Posterior vena cava (tissue), 2 donors: ENCODE results near the gene WDR18. TPM values are rescaled to one million over a fixed set of nuclear protein-coding genes. Genes with fewer than 3 reads are reported as not detected.

Experiments
- total RNA-seq, 2 donors: library from RNA; stranded (reverse); fragmentation: NEBNext Ultra II Directional; extraction: Animal tissue kit (Norgen Biotek cat#: 25700); gene quantifications; one replicate each; pipeline ENCODE4 v1.2.1, GENCODE V29; 2021
- donor health status: DM: yes; HTN: yes; CAD: no.
- donor health status: DM: yes; HTN: yes; CAD: no.

WDR18 gene
- total RNA-seq, 2 donors from 2014 or later, result 13.4 to 17.2 TPM

Other genes starting within 250 kb of the WDR18 start
- under 1 TPM in 1 of 2 donors, not detected in 1; 0.14 TPM for gene MISP, start 233.2 kb upstream of the WDR18 start, total RNA-seq
- 100 to 1,000 TPM; 151 to 168 TPM for gene PTBP1, start 186.9 kb upstream of the WDR18 start, total RNA-seq
- not detected for gene PLPPR3, start 162.4 kb upstream of the WDR18 start, total RNA-seq
- gene AZU1, start 156.5 kb upstream of the WDR18 start, total RNA-seq, result under 1 TPM in 1 of 2 donors, not detected in 1; 0.29 TPM
- gene PRTN3, start 143.3 kb upstream of the WDR18 start, total RNA-seq, result under 1 TPM in 1 of 2 donors, not detected in 1; 0.38 TPM
- gene ELANE, start 132.0 kb upstream of the WDR18 start, total RNA-seq, result 1 to 10 TPM in 1 of 2 donors, under 1 TPM in 1; 0.33 to 2.2 TPM
- 100 to 1,000 TPM; 122 to 297 TPM for gene CFD, start 124.7 kb upstream of the WDR18 start, total RNA-seq
- gene MED16, start 91.2 kb upstream of the WDR18 start, total RNA-seq, result 10 to 100 TPM; 29.4 to 33.6 TPM
- gene RNU6-9, start 90.9 kb upstream of the WDR18 start, total RNA-seq, result not detected
- gene R3HDM4, start 71.1 kb upstream of the WDR18 start, total RNA-seq, result 10 to 100 TPM; 36.2 to 41.5 TPM
- not detected for gene KISS1R, start 67.0 kb upstream of the WDR18 start, total RNA-seq
- gene ARID3A, start 58.3 kb upstream of the WDR18 start, total RNA-seq, result 1 to 10 TPM; 6.3 to 10.0 TPM
- under 1 TPM in 1 of 2 donors, not detected in 1; 0.05 TPM for gene GRIN3B, start 16.1 kb downstream of the WDR18 start, total RNA-seq
- gene TMEM259, start 36.8 kb downstream of the WDR18 start, total RNA-seq, result 10 to 100 TPM; 96.5 to 99.8 TPM
- not detected for gene RNU6-2, start 37.2 kb downstream of the WDR18 start, total RNA-seq
- gene CNN2, start 42.3 kb downstream of the WDR18 start, total RNA-seq, result 100 to 1,000 TPM in 1 of 2 donors, 10 to 100 TPM in 1; 94.7 to 136 TPM
- 1 to 10 TPM; 4.0 to 4.4 TPM for gene ABCA7, start 55.8 kb downstream of the WDR18 start, total RNA-seq
- gene ARHGAP45, start 82.8 kb downstream of the WDR18 start, total RNA-seq, result 10 to 100 TPM in 1 of 2 donors, 1 to 10 TPM in 1; 10.0 to 26.8 TPM
- gene POLR2E, start 111.0 kb downstream of the WDR18 start, total RNA-seq, result 100 to 1,000 TPM in 1 of 2 donors, 10 to 100 TPM in 1; 89.9 to 105 TPM
- 100 to 1,000 TPM; 176 to 193 TPM for gene GPX4, start 119.6 kb downstream of the WDR18 start, total RNA-seq
- 10 to 100 TPM; 63.5 to 71.0 TPM for gene SBNO2, start 189.9 kb downstream of the WDR18 start, total RNA-seq
- gene STK11, start 221.4 kb downstream of the WDR18 start, total RNA-seq, result 10 to 100 TPM; 32.5 to 35.9 TPM